Left lung (tissue), 10 donors: ENCODE data around the gene BASP1. TPM values are rescaled to one million over a fixed set of nuclear protein-coding genes. Genes with fewer than 3 reads are reported as not detected.

ENCODE experiments used
- ATAC-seq: fragments of 200-7000 bp; cut with Tn5 transposase; one replicate; pipeline ENCODE4 v1.9.1; 2020; ENCODE audit warnings: moderate library complexity
- DNase-seq, 4 donors: peaks; one replicate each; pipeline ENCODE4 v3.0.0-alpha.2; 2013 to 2020
- H3K27ac ChIP-seq, 2 donors: fragments of 200-600 bp; sonication (generic) in 1 of 2; one replicate each; pipeline versions ENCODE4 v1.5.0 to v1.8.0; 2020 to 2021
- H3K27me3 ChIP-seq, 2 donors: fragments of 200-600 bp; sonication (generic) in 1 of 2; one replicate each; pipeline versions ENCODE4 v1.5.0 to v1.8.0; 2020 to 2021
- H3K36me3 ChIP-seq, 2 donors: fragments of 200-600 bp; sonication (generic) in 1 of 2; one replicate each; pipeline versions ENCODE4 v1.5.0 to v1.8.0; 2020 to 2021
- H3K4me1 ChIP-seq, 2 donors: fragments of 200-600 bp; one replicate each; pipeline ENCODE4 v1.8.0; 2021
- H3K4me3 ChIP-seq, 2 donors: fragments of 200-600 bp; sonication (generic) in 1 of 2; one replicate each; pipeline versions ENCODE4 v1.5.0 to v1.8.0; 2020 to 2021; ENCODE audit warnings: mild to moderate bottlenecking in 1 of 2
- H3K9me3 ChIP-seq, 2 donors: fragments of 200-600 bp; sonication (generic) in 1 of 2; one replicate each; pipeline versions ENCODE4 v1.5.0 to v1.8.0; 2020 to 2021
- intact Hi-C, 2 donors: fragments of 100-400 bp; cut with DNase I; formaldehyde crosslinking; loops; one replicate each; pipeline versions ENCODE4 v1.11.2 to v1.14.2; 2022
- polyA plus RNA-seq, 6 donors: library from polyadenylated mRNA; unstranded; fragments of 120-200 nt; gene quantifications; one replicate each; pipeline ENCODE4 v1.2.1, GENCODE V29; 2013; ENCODE audit not compliant: insufficient read length in 6 of 6
- total RNA-seq, 2 donors: library from RNA; stranded (reverse); fragmentation: NEBNext Ultra II Directional; extraction: Animal tissue kit (Norgen Biotek cat#: 25700); gene quantifications; one replicate each; pipeline ENCODE4 v1.2.1, GENCODE V29; 2021
- TF ChIP-seq, protein P1 (sequence below), 2 donors: fragments of 200-600 bp; sonication (generic) in 1 of 2; IDR thresholded peaks; one replicate each; pipeline versions ENCODE4 v1.5.0 to v1.8.0; 2021; ENCODE audit warnings: antibody characterized with exemption in 2 of 2
- donor health status: DM: no; HTN: yes; CAD: no.
- donor health status: DM: no; HTN: no; CAD: no.

BASP1 gene
- total and polyA plus RNA-seq, 8 donors = 22.9 to 63.2 (median 42.8) TPM

DNA sequence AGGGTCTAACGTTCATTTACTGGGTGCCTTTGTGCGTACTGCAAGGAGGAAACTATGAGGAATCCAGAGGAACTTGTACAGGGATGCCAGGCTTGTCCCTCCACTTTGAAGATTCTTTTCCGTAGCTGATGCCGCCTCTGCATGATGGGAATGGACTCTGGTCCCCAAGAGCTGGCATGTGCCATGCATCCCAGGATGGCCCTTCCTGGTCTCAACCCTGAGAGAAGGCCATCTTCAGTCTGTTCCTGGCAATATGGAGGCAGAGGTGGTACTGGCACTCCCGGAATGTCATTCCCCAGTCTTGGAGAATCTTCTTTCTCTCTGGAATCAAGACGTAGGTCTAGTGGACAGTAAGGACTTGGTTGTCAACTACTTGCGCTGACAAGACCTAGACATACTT is 61.5 kb downstream of the BASP1 start:
- Histone ChIP-seq H3K4me1 (no peaks in the 10 kb centered on the region), H3K27me3 (no peaks in the 10 kb centered on the region), H3K27ac (no peak overlapping the region), H3K36me3 (peaks cover 0 to 15% of the 10 kb centered on the region in 2 donors), H3K4me3 (no peak overlapping the region), H3K9me3 (no peaks in the 10 kb centered on the region)
- intact Hi-C loops = no loop called here
- ATAC-seq (no peak), DNase-seq (no peak)
- TF ChIP-seq, protein P1, sequence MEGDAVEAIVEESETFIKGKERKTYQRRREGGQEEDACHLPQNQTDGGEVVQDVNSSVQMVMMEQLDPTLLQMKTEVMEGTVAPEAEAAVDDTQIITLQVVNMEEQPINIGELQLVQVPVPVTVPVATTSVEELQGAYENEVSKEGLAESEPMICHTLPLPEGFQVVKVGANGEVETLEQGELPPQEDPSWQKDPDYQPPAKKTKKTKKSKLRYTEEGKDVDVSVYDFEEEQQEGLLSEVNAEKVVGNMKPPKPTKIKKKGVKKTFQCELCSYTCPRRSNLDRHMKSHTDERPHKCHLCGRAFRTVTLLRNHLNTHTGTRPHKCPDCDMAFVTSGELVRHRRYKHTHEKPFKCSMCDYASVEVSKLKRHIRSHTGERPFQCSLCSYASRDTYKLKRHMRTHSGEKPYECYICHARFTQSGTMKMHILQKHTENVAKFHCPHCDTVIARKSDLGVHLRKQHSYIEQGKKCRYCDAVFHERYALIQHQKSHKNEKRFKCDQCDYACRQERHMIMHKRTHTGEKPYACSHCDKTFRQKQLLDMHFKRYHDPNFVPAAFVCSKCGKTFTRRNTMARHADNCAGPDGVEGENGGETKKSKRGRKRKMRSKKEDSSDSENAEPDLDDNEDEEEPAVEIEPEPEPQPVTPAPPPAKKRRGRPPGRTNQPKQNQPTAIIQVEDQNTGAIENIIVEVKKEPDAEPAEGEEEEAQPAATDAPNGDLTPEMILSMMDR (IDR thresholded peaks at IDR 0.05) = no peak

DNA sequence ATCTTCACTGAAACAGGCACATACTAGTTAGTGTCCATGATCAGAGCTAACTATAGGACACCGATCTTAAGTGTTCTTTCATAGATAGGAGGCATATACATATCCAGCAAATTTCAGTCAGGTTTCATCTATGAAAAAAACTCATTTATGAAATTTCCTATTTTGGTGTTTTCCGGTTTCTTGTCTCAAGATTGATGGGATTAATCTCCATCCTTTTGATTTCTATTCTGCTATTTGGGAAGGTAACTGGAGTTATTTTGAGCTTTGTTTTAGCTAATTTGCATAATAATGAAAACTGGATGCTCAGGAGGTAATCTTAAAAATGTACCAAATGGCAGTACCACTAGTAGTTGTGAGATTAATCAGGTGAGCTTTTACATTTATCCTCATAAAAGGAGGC is 62.1 kb downstream of the BASP1 start:
- no peaks in the 10 kb centered on the region for H3K9me3 ChIP-seq
- TF ChIP-seq, protein P1 (IDR thresholded peaks at IDR 0.05) = no peak
- H3K4me1 ChIP-seq = no peaks in the 10 kb centered on the region
- no peak overlapping the region for H3K27ac ChIP-seq
- H3K4me3 ChIP-seq = no peak overlapping the region
- peaks cover 0 to 15% of the 10 kb centered on the region in 2 donors for H3K36me3 ChIP-seq
- DNase-seq (no peak), ATAC-seq (no peak)
- intact Hi-C loops = no loop called here
- no peaks in the 10 kb centered on the region for H3K27me3 ChIP-seq

DNA sequence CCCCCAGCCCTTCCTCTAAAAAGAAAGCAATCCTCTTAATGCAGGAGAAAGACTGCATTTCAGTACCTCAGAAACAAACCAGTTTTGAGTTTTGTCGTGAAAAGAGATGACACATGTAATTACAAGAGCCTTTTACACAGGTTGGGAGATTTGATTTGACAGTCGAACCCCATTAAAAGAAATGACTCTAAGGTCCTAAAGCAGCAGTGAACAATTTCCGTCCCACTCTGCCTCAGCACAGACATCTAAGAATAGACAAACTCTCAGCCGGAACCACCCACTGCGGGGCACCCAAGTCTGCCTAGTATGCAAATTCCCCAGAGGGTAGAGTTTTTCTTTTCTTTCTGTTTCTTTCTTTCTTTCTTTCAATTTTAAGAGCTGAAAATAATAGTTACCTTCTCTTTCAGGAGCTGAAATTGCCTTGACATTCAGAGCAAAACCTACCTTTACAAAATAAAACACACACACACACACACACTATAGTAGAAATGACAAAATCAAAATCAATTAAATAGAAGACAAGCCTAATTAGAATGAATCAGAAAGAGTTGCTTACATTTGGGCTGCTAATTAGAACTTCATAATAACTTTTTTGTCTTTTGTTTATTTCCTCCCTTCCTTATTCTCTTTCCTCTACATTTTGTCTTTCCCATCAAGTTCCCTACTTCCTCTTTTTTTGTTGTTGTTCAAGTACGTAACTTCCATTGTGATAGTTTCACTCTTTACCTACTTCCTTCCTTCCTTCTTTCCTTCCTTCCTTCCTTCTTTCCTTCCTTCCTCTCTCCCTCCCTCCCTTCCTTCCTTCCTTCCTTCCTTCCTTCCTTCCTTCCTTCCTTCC is 65.1 kb downstream of the BASP1 start:
- ATAC-seq (no peak), DNase-seq (no peak)
- TF ChIP-seq, protein P1 (IDR thresholded peaks at IDR 0.05) = no peak
- H3K27ac ChIP-seq = peak overlapping the region in 1 of 2 donors; percentile 16
- no peaks in the 10 kb centered on the region for H3K9me3 ChIP-seq
- no peaks in the 10 kb centered on the region for H3K27me3 ChIP-seq
- H3K4me1 ChIP-seq = no peaks in the 10 kb centered on the region
- H3K36me3 ChIP-seq = no peaks in the 10 kb centered on the region
- intact Hi-C loops = no loop called here
- H3K4me3 ChIP-seq = no peak overlapping the region

DNA sequence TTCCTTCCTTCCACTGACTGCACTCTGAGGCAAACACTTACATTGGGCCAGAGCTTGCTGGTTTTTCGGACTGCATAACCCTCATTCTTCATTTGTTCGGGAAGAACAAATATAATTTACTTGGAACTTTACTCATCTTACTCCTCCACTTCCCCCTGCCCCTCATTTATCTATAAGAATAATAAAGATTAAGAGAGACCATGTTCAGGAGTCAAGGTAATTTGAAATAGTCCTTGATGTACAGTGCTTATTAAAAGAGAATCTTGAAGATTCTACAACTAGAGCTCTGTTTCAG is 65.6 kb downstream of the BASP1 start:
- intact Hi-C loops = no loop called here
- TF ChIP-seq, protein P1 (IDR thresholded peaks at IDR 0.05) = no peak
- H3K36me3 ChIP-seq = no peaks in the 10 kb centered on the region
- H3K27ac ChIP-seq = peak overlapping the region in 1 of 2 donors; percentile 16
- no peaks in the 10 kb centered on the region for H3K27me3 ChIP-seq
- no peak overlapping the region for H3K4me3 ChIP-seq
- no peak for ATAC-seq
- H3K4me1 ChIP-seq = no peaks in the 10 kb centered on the region
- no peaks in the 10 kb centered on the region for H3K9me3 ChIP-seq
- no peak for DNase-seq

DNA sequence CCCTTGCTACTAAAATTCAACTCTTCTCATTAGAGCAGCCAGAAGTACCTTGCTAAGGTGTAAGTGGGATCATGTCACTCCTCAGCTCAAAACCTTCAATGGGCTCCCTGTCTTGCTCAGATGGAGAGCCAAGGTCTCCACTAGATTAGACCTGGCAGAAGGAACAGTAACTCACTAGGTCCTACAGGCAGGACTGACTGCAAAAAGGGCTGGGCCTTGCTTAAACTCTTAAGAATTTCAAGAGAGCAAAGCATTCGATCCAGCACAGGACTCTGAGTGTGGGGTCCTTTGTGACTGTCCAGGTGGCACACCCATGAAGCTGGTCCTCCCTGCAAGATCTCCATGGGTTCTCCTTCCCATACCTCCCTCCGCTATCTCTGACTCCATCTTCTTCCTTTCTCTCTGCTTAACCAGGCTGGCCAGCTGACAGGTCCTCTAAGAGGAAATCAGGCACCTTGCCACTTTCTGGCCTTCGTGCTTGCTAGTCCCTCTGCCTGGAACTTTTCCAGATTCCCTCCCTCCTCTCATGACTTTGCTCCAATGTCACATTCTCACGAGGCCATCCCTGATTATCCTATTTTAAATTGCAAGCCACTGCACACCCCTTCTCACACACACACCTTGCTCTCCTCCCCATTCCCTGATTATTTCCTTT is 70.2 kb downstream of the BASP1 start:
- H3K27ac ChIP-seq = no peak overlapping the region
- intact Hi-C loops = no loop called here
- no peaks in the 10 kb centered on the region for H3K36me3 ChIP-seq
- DNase-seq = no peak
- H3K4me1 ChIP-seq = no peaks in the 10 kb centered on the region
- ATAC-seq = no peak
- no peaks in the 10 kb centered on the region for H3K9me3 ChIP-seq
- no peaks in the 10 kb centered on the region for H3K27me3 ChIP-seq
- TF ChIP-seq, protein P1 (IDR thresholded peaks at IDR 0.05) = no peak
- H3K4me3 ChIP-seq = no peak overlapping the region
